Mucosa of rectum (tissue), 2 donors: ENCODE data around the gene CCDC17.

Experiments used
- H3K27ac ChIP-seq, 2 donors: one replicate each; pipeline ENCODE4 v1.7.0; 2013; ENCODE audit warnings: inconsistent platforms in 2 of 2, low read depth in 2 of 2, low read length in 2 of 2
- H3K27me3 ChIP-seq, 2 donors: one replicate each; pipeline ENCODE4 v1.7.0; 2013; ENCODE audit warnings: low read length in 2 of 2; ENCODE audit not compliant: control insufficient read depth in 2 of 2, insufficient read depth in 2 of 2
- H3K36me3 ChIP-seq, 2 donors: one replicate each; pipeline ENCODE4 v1.7.0; 2013; ENCODE audit warnings: low read length in 2 of 2; ENCODE audit not compliant: control insufficient read depth in 2 of 2, insufficient read depth in 2 of 2
- H3K4me1 ChIP-seq, 2 donors: one replicate each; pipeline ENCODE4 v1.7.0; 2013; ENCODE audit warnings: low read length in 2 of 2, mild to moderate bottlenecking in 1 of 2; ENCODE audit not compliant: control insufficient read depth in 2 of 2, insufficient read depth in 2 of 2
- H3K4me3 ChIP-seq, 2 donors: one replicate each; pipeline ENCODE4 v1.7.0; 2013; ENCODE audit warnings: low read length in 2 of 2
- H3K9ac ChIP-seq, 2 donors: one replicate each; pipeline ENCODE4 v1.7.0; 2013; ENCODE audit warnings: low read length in 2 of 2, low read depth in 1 of 2, mild to moderate bottlenecking in 1 of 2
- H3K9me3 ChIP-seq, 2 donors: one replicate each; pipeline ENCODE4 v1.7.0; 2013; ENCODE audit warnings: low read length in 2 of 2; ENCODE audit not compliant: control insufficient read depth in 2 of 2
- donor health status: healthy.
- donor health status: Normal muscosa, but diverticular disease.

CCDC17 gene

GRCh38 chr1:45654540-45655280 is 30.9 kb upstream of the CCDC17 start:
- no peaks in the 10 kb centered on the region for H3K27me3 ChIP-seq
- H3K27ac ChIP-seq, result no peak overlapping the region
- H3K4me1 ChIP-seq, result peaks cover 6 to 16% of the 10 kb centered on the region in 2 donors
- H3K9ac ChIP-seq, result no peak overlapping the region
- H3K9me3 ChIP-seq, result no peaks in the 10 kb centered on the region
- no peak overlapping the region for H3K4me3 ChIP-seq
- H3K36me3 ChIP-seq, result peaks cover 74 to 87% of the 10 kb centered on the region in 2 donors

DNA sequence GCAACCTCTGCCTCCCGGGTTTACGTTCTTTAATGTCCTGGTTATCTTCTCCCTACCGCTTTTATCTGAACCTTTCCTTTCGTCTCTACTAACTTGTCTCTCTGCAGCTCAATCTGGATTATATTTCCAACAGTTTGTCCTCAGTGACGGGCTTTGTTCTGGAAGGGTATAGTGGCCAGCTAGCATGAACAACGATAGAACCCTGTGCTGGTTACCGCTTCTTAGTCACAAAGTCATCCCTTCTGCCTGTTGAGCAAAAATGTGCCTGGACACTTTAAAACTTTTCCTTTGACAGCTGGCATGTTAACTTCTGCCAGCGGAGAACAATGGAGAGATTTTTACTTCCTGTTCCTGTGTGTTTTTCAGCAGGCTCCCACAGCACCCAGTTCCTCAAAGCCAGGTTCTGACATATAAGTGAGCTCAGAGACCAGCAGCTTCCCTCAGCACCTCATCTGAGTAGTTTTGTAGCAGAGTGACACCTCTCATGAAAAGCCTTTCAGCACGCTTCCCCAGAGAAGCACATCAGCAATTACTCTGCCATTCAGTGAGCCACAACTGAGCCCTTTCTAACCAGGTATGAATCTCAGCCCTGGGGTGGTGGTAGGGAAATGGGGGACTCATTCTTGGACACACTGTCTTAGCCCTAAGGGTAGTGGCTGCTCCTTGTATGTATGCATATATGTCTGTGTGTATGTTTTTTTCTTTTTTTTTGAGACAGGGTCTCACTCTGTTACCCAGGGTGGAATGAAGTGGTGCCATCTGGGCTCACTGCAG is 23.6 kb upstream of the CCDC17 start:
- peaks cover 25 to 51% of the 10 kb centered on the region in 2 donors for H3K36me3 ChIP-seq
- H3K9ac ChIP-seq, result peak overlapping the region in 1 of 2 donors; percentile 50
- H3K27ac ChIP-seq, result peak overlapping the region; percentile 34 to 45

GRCh38 chr1:45644661-45645060 is 20.8 kb upstream of the CCDC17 start:
- H3K9ac ChIP-seq, result no peak overlapping the region
- H3K27me3 ChIP-seq, result no peaks in the 10 kb centered on the region
- peak overlapping the region; percentile 67 to 80 for H3K27ac ChIP-seq
- H3K36me3 ChIP-seq, result peaks cover 21 to 47% of the 10 kb centered on the region in 2 donors
- no peaks in the 10 kb centered on the region for H3K9me3 ChIP-seq
- peaks cover 10 to 28% of the 10 kb centered on the region in 2 donors for H3K4me1 ChIP-seq
- H3K4me3 ChIP-seq, result no peak overlapping the region

More for the DNA sequence above, 23.6 kb upstream of the CCDC17 start:
- Histone ChIP-seq H3K4me1 (peaks cover 10 to 28% of the 10 kb centered on the region in 2 donors), H3K27me3 (no peaks in the 10 kb centered on the region), H3K4me3 (no peak overlapping the region), H3K9me3 (no peaks in the 10 kb centered on the region)

- peaks cover 23 to 46% of the 10 kb centered on the region in 2 donors for H3K36me3 ChIP-seq
- H3K9ac ChIP-seq, result peak overlapping the region in 1 of 2 donors; percentile 51
- peaks cover 10 to 28% of the 10 kb centered on the region in 2 donors for H3K4me1 ChIP-seq
- peak overlapping the region; percentile 78 to 85 for H3K27ac ChIP-seq
- H3K4me3 ChIP-seq, result no peak overlapping the region
- H3K27me3 ChIP-seq, result no peaks in the 10 kb centered on the region
- H3K9me3 ChIP-seq, result no peaks in the 10 kb centered on the region
Measured at GRCh38 chr1:45643978-45644377, 20.1 kb upstream of the CCDC17 start.

- no peaks in the 10 kb centered on the region for H3K9me3 ChIP-seq
- H3K36me3 ChIP-seq, result peaks cover 27 to 50% of the 10 kb centered on the region in 2 donors
- peak overlapping the region in 1 of 2 donors; percentile 51 for H3K9ac ChIP-seq
- H3K4me3 ChIP-seq, result peak overlapping the region in 1 of 2 donors; percentile 32
- H3K4me1 ChIP-seq, result peaks cover 10 to 28% of the 10 kb centered on the region in 2 donors
- H3K27ac ChIP-seq, result peak overlapping the region; percentile 78 to 85
- no peaks in the 10 kb centered on the region for H3K27me3 ChIP-seq
Measured at GRCh38 chr1:45643321-45643720, 19.5 kb upstream of the CCDC17 start.

DNA sequence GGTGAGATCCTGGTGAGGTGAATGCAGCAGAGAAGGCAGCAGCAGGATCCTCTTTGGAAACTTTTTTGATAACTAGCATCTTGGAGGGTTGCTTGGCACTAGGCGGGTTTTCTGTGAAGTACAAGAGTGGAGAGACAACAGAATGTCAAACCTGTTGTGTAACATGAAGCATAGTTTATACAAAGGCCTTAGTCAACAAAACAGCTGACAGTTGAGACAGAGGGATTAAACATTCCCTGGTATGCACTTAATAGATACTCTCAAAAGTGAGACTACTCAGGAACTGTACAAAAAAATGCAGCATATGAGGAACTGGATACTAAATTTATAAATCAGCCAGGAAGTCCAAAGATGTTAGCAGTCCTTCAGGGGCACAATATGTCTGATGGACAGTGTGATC is 16.4 kb upstream of the CCDC17 start:
- Histone ChIP-seq H3K4me1 (peaks cover 10 to 18% of the 10 kb centered on the region in 2 donors), H3K9me3 (no peaks in the 10 kb centered on the region), H3K4me3 (no peak overlapping the region), H3K27ac (no peak overlapping the region), H3K36me3 (peaks cover 50 to 63% of the 10 kb centered on the region in 2 donors), H3K9ac (no peak overlapping the region), H3K27me3 (no peaks in the 10 kb centered on the region)

- H3K36me3 ChIP-seq, result peaks cover 76 to 78% of the 10 kb centered on the region in 2 donors
- H3K27me3 ChIP-seq, result no peaks in the 10 kb centered on the region
- no peak overlapping the region for H3K4me3 ChIP-seq
- no peaks in the 10 kb centered on the region for H3K9me3 ChIP-seq
- H3K27ac ChIP-seq, result no peak overlapping the region
- no peak overlapping the region for H3K9ac ChIP-seq
- H3K4me1 ChIP-seq, result no peaks in the 10 kb centered on the region
Measured at GRCh38 chr1:45635211-45635610, 11.4 kb upstream of the CCDC17 start.

- no peak overlapping the region for H3K27ac ChIP-seq
Measured at GRCh38 chr1:45630429-45630828, 6.6 kb upstream of the CCDC17 start.

DNA sequence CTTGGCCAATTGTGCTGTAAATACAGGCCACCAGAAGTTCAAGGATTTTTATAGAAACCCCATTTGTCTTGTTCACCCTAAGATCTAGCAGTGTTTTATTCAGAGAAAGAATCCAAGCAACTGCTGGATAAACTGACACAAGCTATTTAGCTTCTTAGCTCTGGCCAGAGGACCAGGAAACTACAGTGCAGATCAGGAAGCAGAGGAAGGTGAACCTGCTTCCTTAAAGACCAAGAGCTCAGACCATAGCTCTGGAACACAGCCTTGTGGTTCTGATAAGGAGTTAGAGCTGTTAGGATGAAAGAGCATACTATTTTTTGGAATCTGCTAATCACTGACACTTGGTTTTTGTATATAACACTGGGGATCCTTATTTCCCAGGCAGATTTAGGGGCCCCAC is 5.2 kb upstream of the CCDC17 start:
- Histone ChIP-seq H3K27ac (no peak overlapping the region), H3K36me3 (peaks cover 54 to 73% of the 10 kb centered on the region in 2 donors), H3K9ac (no peak overlapping the region), H3K9me3 (no peaks in the 10 kb centered on the region), H3K4me1 (peaks cover 0 to 2% of the 10 kb centered on the region in 2 donors), H3K27me3 (no peaks in the 10 kb centered on the region), H3K4me3 (no peak overlapping the region)

More at GRCh38 chr1:45630429-45630828, 6.6 kb upstream of the CCDC17 start:
- no peak overlapping the region for H3K4me3 ChIP-seq
- no peaks in the 10 kb centered on the region for H3K9me3 ChIP-seq
- peaks cover 62 to 79% of the 10 kb centered on the region in 2 donors for H3K36me3 ChIP-seq
- no peaks in the 10 kb centered on the region for H3K4me1 ChIP-seq
- no peak overlapping the region for H3K9ac ChIP-seq
- H3K27me3 ChIP-seq, result no peaks in the 10 kb centered on the region
